Lung microvascular endothelial cell (primary cell): ENCODE data around the gene FRZB. TPM values are rescaled to one million over a fixed set of nuclear protein-coding genes. Genes with fewer than 3 reads are reported as not detected.

Experiments
- DNase-seq, 2 donors: peaks; one replicate each; pipeline versions ENCODE4 v3.0.0 to v3.0.0-alpha.2; 2010; ENCODE audit warnings: low read depth in 2 of 2
- total RNA-seq: library from RNA; depleted of rRNA; stranded (reverse); fragments of >200 nt; gene quantifications from 2 replicates; pipeline ENCODE4 v1.2.1, GENCODE V29; 2014

Gene FRZB
- total RNA-seq, 1 donor from 2014 or later: 0.79 TPM

DNA sequence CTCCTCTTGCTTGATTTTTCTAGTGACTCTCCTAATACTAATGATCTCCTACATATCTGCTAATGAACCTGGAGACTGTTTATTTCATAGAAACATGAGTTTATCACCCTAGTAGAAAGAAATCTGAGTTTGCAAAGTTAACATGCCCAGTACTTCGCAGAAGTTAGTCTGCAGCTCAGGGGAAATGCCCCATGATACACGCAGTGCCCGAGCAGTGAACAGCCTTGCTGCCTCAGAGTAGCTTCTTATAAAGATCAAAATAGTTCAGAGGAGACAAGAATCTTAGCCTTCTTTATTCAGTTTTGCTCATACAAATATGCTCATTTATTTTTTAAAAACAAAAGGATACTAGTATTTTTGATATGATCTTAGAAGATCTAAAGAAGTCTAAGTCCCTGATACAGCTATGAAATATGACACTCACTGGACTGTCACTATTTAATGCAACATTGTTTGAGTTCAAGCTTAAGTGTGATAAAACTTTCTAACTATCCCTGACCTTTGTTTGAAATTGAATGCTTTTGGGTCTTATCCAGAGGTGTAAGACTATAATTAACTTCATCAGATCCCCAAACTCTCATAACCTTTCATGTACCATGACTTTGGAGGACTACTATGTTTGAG lies 20.5 kb downstream of the FRZB start:
- DNase-seq: no peak

DNA sequence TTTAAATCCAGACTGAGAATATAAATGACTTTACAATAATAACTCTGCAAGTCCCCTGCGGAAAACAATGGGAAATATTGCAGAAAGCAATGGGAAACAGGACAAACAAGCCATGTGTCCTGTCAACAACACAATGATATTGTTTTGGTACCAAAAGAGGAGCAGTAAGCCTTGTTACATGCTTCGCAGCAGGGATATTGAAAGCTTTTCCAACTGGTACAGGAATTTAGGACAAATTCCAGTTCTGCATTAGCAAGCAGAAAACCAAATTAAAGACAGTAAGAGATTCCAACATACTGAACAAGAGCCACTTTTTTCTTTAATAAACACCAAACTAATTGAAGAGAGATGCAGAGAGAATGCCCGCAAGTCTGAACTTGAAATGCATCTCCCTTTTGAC lies 30.0 kb downstream of the FRZB start:
- no peak for DNase-seq

- no peak for DNase-seq
Observed at GRCh38 chr2:182834293-182834692, 32.1 kb downstream of the FRZB start.

DNA sequence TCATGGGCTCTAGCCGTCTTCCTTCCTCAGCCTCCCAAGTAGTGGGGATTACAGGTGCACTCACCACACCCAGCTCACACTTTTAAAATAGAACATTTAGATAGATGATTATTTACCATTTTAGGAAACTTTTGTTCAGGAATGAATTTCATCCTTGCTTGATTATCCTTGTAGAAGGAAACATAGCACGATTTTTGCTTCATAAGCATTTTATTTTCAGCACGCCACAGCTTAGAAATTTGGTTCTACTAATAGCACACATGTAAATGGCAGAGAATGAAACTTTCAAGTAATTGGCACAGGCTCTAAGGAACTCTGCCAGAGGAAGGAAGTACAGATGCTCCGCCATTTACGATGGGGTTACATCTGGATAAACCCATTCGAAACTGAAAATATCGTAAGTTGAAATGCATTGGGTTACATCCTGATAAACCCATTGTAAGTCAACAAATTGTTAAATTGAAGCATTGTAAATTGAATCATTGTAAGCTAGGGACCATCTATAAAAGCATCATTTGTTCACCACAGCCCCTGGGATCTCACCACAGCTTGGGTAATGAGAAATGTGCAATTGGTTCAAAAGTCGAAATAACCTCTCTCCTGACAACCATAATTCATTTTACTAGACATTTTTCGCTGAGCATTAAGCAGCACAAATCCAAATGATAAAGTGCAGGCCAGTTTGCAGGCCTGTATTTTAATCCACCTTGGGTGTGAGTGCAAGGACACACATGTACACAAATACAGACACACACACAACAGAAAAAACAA lies 33.2 kb downstream of the FRZB start:
- DNase-seq: no peak

GRCh38 chr2:182831921-182832320 lies 34.5 kb downstream of the FRZB start:
- DNase-seq: no peak

DNA sequence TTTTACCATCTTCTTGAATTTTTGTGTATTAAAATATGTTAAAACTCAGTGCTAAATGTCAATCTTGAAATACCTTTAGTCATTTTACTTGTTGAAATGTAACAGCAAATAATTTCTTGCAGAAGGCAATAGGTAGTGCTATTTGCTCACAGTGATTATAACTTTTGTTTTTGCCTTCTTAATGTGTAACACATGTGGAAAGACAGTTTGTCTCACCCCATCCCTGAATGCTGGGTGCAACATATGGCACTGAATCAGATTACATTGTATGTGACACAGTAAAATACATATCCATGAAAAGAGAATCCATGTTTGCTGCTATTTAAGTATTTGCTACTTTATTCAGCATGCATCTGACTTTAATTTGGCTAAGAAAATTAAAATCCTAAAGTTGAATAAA lies 35.3 kb downstream of the FRZB start:
- DNase-seq: no peak

- no peak for DNase-seq
Observed at GRCh38 chr2:182827182-182827879, 39.1 kb downstream of the FRZB start.

- no peak for DNase-seq
Observed at GRCh38 chr2:182826496-182826895, 39.9 kb downstream of the FRZB start.

DNA sequence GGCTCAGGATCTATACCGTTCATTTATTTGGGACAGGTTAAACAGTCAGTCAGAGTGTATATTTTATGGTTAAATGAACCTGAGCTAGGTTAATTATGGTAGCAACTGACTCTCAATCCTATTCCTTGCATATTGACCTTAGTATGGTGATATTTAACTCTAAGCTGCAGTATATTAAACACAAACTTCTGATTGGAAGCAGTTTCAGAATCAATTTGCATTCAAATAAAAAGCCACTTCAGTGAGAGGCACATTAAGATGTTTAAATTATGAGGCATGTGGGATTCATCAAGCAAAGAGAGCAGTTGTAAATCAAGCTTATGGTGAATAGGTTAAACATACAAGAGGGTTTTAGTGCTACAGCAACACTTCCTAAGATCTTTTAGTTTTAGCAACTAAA lies 40.4 kb downstream of the FRZB start:
- DNase-seq: no peak

GRCh38 chr2:182824767-182825158 lies 41.7 kb downstream of the FRZB start:
- no peak for DNase-seq

- no peak for DNase-seq
Observed at GRCh38 chr2:182824056-182824766, 42.2 kb downstream of the FRZB start.

GRCh38 chr2:182822733-182823132 lies 43.7 kb downstream of the FRZB start:
- no peak for DNase-seq

DNA sequence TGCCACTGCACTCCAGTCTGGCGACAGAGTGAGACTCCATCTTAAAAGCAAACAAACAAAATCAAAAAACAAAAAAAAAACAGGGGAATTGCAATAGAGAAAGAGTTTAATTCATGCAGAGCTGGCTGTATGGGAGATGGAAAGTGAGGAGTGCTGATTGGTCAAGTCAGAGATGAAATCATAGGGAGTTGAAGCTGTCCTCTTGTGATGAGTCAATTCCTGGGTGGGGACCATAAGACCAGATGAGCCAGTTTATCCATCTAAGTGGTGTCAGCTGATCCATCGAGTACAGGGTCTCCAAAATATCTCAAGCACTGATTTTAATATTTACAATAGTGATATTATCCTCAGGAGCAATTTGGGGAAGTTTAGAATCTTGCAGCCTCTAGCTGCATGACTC lies 45.3 kb downstream of the FRZB start:
- no peak for DNase-seq

DNA sequence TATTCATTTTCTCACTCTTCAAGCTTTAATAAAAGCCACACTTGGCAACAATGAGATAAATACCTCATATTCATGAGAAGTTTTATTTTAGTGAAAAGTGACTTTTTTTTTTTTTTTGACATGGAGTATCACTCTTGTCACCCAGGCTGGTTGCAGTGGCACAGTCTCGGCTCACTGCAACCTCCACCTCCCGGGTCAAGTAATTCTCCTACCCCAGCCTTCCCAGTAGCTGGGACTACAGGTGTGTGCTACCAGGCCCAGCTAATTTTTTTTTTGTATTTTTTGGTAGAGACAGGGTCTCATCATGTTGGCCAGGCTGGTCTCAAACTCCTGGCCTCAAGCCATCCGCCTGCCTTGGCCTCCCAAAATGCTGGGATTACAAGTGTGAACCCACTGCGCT lies 47.0 kb downstream of the FRZB start:
- no peak for DNase-seq

DNA sequence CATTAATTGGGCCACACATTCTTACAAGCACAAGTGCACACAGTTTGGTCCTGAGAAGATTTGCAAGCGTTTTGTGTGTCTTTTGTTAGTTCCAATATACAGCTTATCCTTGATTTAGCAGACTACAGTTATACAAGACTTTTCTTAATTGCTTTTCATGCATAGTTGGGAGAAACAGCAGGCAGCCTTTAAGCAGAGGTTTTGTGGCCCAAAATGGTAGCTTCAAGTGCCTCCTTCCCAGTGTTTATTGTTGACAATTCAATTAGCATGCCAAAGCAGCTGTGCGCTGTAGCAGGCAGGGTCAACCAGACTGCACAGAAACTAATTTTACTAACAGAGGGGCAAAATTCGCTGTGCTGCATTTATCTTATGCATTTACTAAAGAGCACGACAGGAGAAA lies 47.5 kb downstream of the FRZB start:
- DNase-seq: no peak

- no peak for DNase-seq
Observed at GRCh38 chr2:182818501-182818900, 47.9 kb downstream of the FRZB start.

- no peak for DNase-seq
Observed at GRCh38 chr2:182817558-182817957, 48.9 kb downstream of the FRZB start.

- DNase-seq: no peak
Observed at GRCh38 chr2:182816866-182817265, 49.6 kb downstream of the FRZB start.

DNA sequence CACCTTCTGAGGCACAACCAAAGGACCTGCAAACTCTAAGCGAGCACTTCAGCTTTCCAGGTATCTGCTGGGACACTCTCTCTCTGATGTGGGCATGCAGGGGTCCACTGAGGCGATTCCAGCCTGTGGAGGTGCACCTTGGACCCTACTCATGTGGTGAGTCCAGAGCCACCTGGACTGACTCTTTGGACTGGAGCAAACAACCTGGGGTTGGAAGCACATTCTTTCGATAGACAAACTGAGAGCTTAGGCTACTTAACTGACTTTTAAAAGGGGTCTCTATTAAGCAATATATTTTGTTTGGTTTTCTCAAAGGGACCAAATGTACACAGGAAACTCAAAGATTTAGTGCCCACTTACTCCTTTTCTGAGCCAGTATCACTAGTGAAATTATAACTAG lies 51.6 kb downstream of the FRZB start:
- DNase-seq: no peak

DNA sequence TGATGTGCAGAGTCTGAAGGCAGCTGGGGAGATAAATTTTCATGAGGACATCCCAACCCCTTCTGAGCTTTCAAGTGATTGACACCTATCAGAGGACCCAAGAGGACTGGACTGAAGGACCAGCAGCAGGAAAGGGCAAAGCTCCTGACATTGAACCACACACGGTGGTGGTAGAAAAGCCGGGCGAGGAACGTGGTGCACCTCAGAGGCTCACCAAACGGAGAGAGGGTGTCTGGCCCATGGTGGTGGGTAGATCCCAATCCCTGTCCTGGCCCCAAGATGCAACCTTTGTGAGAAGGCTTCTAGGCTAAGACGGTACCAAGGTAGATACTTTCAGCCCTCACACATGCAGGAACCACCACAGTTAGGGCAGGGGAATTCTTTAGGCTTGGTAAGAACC lies 52.1 kb downstream of the FRZB start:
- DNase-seq: no peak

- DNase-seq: no peak
Observed at GRCh38 chr2:182810087-182810486, 56.4 kb downstream of the FRZB start.

GRCh38 chr2:182807319-182807718 lies 59.1 kb downstream of the FRZB start:
- DNase-seq: no peak
